Stimulated activated CD4-positive, alpha-beta T cell treated with anti-CD3 and anti-CD28 coated beads, Interleukin-4, amount 100 ng/mL, for 1 hour (primary cell): ENCODE results near the gene SNU13.
"Not testable (repeated sequence)": the region's sequence is repeated elsewhere in the genome, so short reads cannot be mapped to it uniquely, and the experiment has no call there.

Experiments
- DNase-seq: peaks from one replicate; pipeline ENCODE4 v3.0.0-alpha.2; 2020

Gene SNU13

DNA sequence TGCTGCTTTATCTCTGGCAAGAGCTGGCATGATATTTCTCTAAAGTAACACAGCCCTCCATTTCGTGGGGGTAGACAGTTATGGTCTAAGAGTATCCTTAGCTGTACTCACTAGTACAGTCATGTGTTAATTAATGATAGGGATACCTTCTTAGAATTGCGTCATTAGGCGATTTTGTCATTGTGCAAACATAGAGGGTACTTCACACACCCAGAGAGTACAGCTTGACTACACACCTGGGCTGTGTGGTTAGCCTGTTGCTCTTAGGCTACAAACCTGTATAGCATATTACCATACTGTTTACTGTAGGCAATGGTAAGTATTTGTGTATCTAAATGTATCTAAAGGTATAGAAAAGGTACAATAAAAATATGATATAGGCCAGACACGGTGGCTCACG is 50.5 kb downstream of the SNU13 start:
- DNase-seq: no peak

DNA sequence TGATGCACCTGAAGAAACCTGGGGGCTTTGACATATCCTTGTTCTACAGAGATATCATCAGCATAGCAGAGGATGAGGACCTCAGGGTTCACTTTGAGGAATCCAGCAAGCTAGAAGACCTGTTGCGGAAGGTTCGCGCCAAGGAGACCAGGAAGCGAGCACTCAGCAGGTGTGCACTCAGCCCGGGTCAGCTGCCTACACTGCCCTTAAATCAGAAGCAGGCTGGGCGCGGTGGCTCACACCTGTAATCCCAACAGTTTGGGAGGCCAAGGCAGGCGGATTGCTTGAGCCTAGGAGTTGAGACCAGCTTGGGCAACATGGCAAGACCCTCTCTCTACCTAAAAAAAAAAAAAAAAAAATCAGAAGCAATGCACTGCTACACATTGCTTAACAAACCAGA is 51.0 kb downstream of the SNU13 start:
- not testable (repeated sequence) for DNase-seq

- DNase-seq: no peak
These were observed 52.2 kb downstream of the SNU13 start for GRCh38 chr22:41636467-41636866.

DNA sequence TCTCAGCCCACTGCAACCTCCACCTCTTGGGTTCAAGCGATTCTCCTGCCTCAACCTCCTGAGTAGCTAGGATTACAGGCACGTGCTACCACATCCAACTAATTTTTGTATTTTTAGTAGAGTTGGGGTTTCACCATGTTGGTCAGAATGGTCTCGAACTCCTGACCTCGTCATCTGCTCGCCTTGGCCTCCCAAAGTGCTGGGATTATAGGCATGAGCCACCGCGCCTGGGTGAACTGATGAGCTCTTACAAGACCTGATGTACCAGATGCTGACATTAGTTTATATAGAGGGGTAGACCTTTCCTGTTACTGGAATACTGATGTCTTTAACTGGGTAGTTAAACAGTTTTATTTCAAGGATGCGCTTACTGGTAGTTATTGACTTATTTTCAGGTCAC is 54.1 kb downstream of the SNU13 start:
- DNase-seq: not testable (repeated sequence)

GRCh38 chr22:41631615-41632014 is 57.1 kb downstream of the SNU13 start:
- DNase-seq: not testable (repeated sequence)

- DNase-seq: not testable (repeated sequence)
These were observed 57.6 kb downstream of the SNU13 start for GRCh38 chr22:41631115-41631514.

GRCh38 chr22:41625577-41625976 is 63.1 kb downstream of the SNU13 start:
- DNase-seq: no peak
